Suprapubic skin (tissue), 4 donors: ENCODE results near the gene MYCBP2.
"Not testable (repeated sequence)": the region's sequence is repeated elsewhere in the genome, so short reads cannot be mapped to it uniquely, and the experiment has no call there.

Source experiments
- EP300 ChIP-seq: sonication (generic); formaldehyde crosslinking; IDR thresholded peaks from one replicate; pipeline ENCODE4 v1.6.1; 2017; ENCODE audit warnings: antibody characterized with exemption
- POLR2A ChIP-seq, 2 donors: fragments of 450-650 bp; IDR thresholded peaks; one replicate each; pipeline ENCODE4 v1.6.1; 2017; ENCODE audit warnings: antibody characterized with exemption in 2 of 2, mild to moderate bottlenecking in 2 of 2, moderate library complexity in 2 of 2
- POLR2AphosphoS5 ChIP-seq, 3 donors: sonication (generic); formaldehyde crosslinking; IDR thresholded peaks; one replicate each; pipeline ENCODE4 v1.6.1; 2017; ENCODE audit warnings: antibody characterized with exemption in 3 of 3
- TF ChIP-seq, protein P1 (sequence below), 2 donors: fragments of 200-600 bp in 1 of 2; fragments of 450-650 bp in 1 of 2; sonication (generic) in 1 of 2; IDR thresholded peaks; one replicate each; pipeline ENCODE4 v1.5.1; 2016 to 2019; ENCODE audit warnings: antibody characterized with exemption in 2 of 2, mild to moderate bottlenecking in 1 of 2, moderate library complexity in 1 of 2

DNA sequence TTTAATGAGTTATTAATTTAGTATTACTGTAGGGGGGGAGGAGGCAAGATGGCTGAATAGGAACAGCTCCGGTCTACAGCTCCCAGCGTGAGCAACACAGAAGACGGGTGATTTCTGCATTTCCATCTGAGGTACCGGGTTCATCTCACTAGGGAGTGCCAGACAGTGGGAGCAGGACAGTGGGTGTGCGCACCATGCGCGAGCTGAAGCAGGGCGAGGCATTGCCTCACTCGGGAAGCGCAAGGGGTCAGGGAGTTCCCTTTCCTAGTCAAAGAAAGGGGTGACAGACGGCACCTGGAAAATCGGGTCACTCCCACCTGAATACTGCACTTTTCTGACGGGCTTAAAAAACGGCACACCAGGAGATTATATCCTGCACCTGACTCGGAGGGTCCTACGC is 127.9 kb downstream of the MYCBP2 start:
- TF ChIP-seq POLR2AphosphoS5 (IDR thresholded peaks at IDR 0.05); POLR2A (IDR thresholded peaks at IDR 0.05); EP300: not testable (repeated sequence)
- TF ChIP-seq, protein P1, sequence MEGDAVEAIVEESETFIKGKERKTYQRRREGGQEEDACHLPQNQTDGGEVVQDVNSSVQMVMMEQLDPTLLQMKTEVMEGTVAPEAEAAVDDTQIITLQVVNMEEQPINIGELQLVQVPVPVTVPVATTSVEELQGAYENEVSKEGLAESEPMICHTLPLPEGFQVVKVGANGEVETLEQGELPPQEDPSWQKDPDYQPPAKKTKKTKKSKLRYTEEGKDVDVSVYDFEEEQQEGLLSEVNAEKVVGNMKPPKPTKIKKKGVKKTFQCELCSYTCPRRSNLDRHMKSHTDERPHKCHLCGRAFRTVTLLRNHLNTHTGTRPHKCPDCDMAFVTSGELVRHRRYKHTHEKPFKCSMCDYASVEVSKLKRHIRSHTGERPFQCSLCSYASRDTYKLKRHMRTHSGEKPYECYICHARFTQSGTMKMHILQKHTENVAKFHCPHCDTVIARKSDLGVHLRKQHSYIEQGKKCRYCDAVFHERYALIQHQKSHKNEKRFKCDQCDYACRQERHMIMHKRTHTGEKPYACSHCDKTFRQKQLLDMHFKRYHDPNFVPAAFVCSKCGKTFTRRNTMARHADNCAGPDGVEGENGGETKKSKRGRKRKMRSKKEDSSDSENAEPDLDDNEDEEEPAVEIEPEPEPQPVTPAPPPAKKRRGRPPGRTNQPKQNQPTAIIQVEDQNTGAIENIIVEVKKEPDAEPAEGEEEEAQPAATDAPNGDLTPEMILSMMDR (IDR thresholded peaks at IDR 0.05): not testable (repeated sequence)
